ENCODE data around the gene AKT2. TPM values are rescaled to one million over a fixed set of nuclear protein-coding genes. Genes with fewer than 3 reads are reported as not detected.

The AKT2 gene
- total and polyA plus RNA-seq, 10 of the 15 experiments (the other 5 are each of a cell fraction or from before 2014, with no cell fraction given), result 1.0 to 185 (median 71.5) TPM

DNA sequence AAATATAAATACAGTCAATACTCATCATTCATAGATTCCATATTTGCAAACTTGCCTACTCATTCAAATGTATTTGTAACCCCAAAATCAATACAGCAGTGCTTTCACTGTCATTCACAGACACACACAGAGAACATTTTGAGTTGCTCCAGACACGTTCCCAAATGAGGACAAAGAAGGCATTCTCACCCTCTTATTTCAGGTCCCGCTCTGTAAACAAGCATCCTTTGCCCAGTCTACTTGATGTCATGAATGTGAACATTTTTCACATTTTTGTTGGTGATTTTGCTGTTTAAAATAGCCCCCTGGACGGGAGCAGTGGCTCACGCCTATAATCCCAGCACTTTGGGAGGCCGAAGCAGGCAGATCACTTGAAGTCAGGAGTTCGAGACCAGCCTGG lies 47.5 kb upstream of the AKT2 start:
- Histone ChIP-seq H3K27ac (ENCODE audit: control insufficient read depth, insufficient read depth) (no peak overlapping the region), H2AFZ (ENCODE audit: control insufficient read depth, low read depth, low read length) (no peak overlapping the region), H3K4me2 (ENCODE audit: control insufficient read depth, insufficient read depth) (no peak overlapping the region), H3K4me3 (no peak overlapping the region), H3K4me1 (ENCODE audit: control insufficient read depth, insufficient read depth, low read length) (no peaks in the 10 kb centered on the region), H3K79me2 (ENCODE audit: control insufficient read depth, insufficient read depth, low read length) (no peaks in the 10 kb centered on the region), H3K36me3 (ENCODE audit: control insufficient read depth in 2 of 2, insufficient read depth in 2 of 2, low read length in 1 of 2) (peaks cover 23% of the 10 kb centered on the region in 2 experiments), H4K20me1 (ENCODE audit: control insufficient read depth, insufficient read depth) (no peaks in the 10 kb centered on the region), H3K27me3 (replicated peaks in 1 of 2; ENCODE audit: control insufficient read depth in 2 of 2, insufficient read depth in 2 of 2, low read length in 1 of 2) (no peaks in the 10 kb centered on the region), H3K9ac (ENCODE audit: control insufficient read depth, insufficient read depth, low read length) (no peak overlapping the region), H3K9me3 (replicated peaks; ENCODE audit: control insufficient read depth, insufficient read depth, low read length) (no peaks in the 10 kb centered on the region)
- BruUV-seq (replicated peaks), result no TSS peak
- ChIA-PET CTCF (interaction anchor here (1.6 kb wide), 1 partner anchor 27 kb away, joined by 3 read pairs; no protein-coding TSS in a partner anchor), POLR2A (no interaction called here), SMC1A (ENCODE audit: uncharacterized antibody, unreplicated experiment) (no interaction called here), RAD21 (ENCODE audit: unreplicated experiment) (no interaction called here)
- intact Hi-C loops (cut with micrococcal nuclease; ENCODE audit: unreplicated experiment), result no loop called here
- in situ Hi-C loops (cut with MboI), result no loop called here
- TF ChIP-seq PKNOX1 (IDR thresholded peaks at IDR 0.05), result no peak
- TF ChIP-seq ZNF687 (IDR thresholded peaks at IDR 0.05), result no peak
- no peak for TF ChIP-seq SMARCA5 (IDR thresholded peaks at IDR 0.05)
- TF ChIP-seq POLR2AphosphoS5 (IDR thresholded peaks at IDR 0.05; ENCODE audit: low read length), result no peak
- FAIRE-seq (no peak), DNase-seq (ENCODE audit: low read depth, low spot score) (no peak), ATAC-seq (no peak)
- 94% methylated on average over 6 of the region's 6 CpGs for WGBS (ENCODE audit: insufficient coverage, insufficient replicate concordance, low lambda C conversion rate, missing lambda C conversion rate)

Data from GM12878 (cell line).